Activated CD8-positive, alpha-beta memory T cell treated with anti-CD3 and anti-CD28 coated beads, Interleukin-2, amount 50 U/mL, for 24 hours (primary cell): ENCODE measurements around the gene REEP2.

Experiments
- DNase-seq: peaks from one replicate; pipeline ENCODE4 v3.0.0-alpha.2; 2020; ENCODE audit errors: extremely low read depth

The REEP2 gene

DNA sequence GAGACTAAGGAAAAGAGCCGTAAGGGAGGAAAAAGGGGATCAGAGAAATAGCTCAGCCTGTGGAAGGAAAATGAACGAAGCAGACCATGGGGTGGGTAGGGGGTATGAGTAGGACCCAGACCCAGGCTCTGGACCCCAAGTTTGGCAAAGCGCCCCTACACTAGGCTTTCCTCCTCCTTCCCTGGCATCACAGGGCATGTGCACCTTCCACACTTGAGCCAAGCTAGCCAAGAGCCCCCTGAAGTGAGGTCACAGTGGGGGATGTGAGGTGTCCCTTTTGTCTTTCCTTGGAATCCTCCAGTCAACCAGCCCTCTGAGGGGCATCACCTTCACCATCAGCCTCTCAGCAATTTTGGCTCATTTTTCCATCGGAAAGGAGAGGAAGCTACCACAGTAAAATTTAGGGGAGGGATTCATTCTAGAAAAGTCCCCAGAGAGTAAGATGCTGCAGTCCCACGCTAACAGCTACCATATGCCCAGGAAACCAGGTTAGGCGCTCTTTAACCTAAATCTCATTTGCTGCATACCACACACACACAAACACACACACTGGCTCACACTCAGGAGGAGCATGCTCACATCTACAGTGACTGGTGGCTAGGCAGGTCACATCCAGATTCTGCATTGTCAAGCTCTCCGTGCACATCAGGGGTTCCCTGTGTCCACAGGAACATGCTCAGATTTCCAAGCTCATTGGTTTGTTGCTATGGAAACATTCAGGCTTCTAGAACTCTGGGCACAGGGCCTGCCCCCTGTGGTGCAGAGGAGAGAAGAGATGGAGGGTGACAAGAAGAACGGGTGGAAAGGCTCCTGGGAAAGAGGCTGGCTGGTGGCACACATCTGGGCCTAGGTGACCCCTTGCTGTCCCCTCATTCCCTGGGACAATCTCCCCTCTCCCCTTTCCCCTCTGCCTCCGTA lies 9.9 kb downstream of the REEP2 start:
- DNase-seq: no peak

DNA sequence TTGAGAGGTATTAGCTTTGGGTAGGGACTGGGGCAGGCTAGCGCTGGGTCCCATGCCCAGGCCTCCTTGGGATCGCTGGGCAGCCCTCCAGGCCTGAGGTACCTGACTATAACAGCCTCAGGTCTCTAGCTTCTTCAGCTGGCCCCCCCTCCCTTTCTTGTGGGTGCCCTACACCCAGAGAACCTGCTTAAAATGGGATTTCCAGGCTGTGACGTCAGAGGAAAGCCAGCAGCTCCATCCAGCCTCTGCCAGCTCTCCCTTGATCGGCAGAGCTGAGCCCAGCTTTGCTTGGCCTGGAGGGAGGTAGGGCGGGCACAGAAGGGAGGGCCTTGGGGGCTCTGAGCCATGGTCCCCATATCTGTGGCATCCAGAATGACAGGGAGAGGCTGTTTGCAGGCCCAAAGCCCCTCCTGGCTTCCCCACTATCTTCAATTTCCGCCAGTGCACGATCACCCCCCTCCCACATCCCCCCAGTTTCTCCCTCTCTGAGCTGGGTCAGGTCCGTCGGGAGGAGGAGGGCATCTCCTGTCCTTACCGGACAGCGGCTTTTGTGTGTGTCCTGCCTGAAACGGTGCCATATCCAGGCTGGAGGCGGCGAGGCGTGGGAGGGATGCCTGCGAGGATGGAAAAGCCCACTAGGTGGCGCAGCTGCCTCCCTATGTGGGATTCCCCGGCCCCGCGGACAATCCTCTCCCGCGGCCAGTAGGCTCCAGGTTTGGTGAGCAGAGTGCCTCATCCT lies 10.8 kb downstream of the REEP2 start:
- DNase-seq: peak; percentile 58

DNA sequence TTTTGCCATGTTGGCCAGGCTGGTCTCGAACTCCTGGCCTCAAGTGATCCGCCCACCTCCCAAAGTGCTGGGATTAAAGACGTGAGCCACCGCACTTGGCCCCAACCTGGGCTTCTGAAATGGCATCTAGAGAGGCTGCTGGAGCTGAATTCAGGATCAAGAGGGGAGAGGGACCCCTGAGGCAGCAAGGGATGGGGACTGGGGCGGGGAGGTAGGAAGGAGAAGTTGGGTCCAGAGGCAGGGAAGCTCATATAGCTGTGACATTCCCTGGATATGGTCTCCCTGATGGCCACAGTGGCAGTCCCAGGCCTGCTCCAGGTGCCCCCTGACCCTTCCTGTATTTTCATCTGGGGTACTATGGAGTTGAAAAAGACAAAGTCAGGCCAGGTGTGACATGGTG lies 12.1 kb downstream of the REEP2 start:
- DNase-seq: no peak

DNA sequence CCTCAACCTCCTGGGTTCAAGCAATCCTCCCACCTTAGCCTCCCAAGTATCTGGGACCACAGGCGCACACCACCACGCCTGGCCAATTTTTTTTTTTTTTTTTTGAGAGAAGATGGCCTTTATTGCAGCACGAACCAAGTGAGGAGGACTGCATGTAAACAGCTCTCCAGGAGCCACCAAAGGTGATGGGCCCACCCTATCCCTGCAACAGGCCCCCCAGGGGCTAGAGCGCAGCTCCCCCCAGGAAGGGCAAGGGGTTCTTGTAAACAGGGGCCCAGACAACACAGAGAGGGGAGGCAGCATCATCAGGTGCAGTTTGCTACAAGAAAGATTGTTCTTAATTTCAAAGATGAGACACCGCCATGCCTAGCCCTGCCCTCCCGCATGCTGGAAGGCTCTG lies 13.9 kb downstream of the REEP2 start:
- DNase-seq: no peak

DNA sequence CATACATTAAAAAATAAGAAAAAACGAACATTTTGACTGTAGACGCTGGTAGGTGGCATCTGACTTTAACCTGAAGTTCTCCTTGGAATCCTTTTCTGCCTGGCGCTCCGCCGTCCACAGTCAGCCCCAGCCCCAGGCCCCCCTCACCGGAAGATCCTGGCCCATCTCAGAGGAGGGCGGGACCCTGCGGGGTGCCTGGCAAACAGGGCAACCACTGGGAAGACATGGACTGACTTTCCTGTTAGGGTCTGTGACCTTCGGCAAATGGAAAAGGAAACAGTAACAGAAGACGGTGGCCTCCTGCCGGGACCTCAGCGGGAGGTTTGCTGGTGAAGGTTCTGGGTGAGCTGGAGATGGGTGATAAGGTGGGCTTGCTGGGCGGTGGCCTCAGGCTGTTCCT lies 14.7 kb downstream of the REEP2 start:
- no peak for DNase-seq

DNA sequence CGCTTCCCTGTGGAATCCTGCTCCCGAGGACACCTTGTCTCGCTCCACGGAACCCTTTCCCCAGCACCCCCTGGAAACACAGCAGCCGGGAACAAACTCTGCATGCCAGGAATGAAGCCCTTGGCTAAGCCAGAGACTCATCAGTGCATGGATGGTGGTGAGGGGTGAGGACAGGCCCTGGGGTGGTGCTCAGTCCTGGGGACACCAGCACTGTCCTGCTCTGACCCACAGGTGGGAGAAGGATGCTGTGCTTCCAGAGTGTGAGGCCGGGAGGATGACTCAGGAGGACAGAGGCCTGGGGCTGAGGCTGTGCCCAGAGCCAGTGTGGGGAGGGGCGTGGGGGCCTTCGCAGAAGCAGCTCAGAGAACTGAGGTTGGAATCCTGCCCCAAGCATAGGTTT lies 15.3 kb downstream of the REEP2 start:
- no peak for DNase-seq

DNA sequence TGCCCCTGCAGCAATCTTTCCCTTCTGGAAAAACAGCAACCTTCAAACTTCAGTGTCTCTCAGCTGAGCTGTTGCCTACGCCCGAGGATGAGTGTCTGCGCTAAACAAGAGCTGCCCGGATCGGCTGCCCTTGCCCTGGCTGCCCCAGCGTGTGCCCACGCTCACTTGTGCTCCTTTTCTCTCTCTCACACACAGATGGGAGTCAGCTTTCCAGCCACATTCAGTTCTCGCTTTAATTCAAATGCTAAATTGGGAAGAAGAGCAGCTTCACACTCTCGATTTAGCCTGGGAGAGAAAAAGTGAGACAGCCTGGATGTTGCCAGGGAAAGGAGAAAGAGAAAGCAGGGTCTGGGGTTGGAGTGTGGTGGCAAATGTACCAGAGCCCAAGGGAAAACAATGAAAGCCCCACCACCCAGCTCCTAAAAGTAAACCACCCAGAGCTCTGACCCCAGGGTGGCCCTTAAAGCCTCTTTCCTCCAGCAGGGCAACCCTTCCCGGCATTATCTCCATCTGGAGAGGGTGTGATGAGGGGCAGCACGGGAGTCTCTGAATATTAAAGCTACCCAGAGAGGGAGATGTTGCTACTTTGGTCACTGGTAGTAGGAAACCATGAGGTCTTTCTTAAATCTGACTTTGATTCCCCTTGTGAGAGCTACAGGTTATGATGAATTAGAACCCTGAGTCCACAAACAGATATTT lies 16.5 kb downstream of the REEP2 start:
- DNase-seq: no peak

DNA sequence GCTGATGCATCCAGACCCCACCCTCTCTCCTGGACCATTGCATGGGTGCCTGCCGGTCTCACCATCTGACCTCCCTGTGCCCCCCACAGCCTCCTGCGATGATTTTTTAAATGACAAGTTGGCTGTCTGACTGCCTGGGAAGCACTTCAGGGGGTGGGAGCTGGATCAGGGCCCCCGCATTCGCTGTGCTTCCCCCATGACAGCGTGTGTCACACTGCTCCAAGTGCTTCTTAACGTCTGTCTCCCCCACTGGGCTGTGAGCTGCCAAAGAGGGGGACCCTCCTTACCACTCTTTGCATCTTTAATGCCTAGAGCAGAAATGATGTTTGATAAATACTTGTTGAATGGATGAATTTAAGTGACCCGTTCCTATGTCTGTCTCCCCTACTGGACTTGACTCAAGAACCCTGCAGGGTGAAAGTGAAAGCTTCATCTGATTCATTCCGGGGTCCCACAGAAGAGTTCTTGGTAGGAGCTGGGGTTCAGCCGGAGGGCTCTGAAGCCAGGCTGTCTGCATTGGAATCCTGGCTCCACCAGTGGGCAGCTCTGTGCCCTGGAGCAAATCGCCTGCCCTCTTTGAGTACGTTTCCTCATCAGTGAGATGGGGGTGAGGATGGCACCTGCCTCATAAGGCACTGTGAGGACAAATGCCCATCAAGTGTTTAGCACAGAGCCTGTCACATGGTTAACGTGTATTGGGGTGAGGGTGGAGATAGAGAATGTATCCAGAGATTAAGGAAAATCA lies 18.8 kb downstream of the REEP2 start:
- no peak for DNase-seq

DNA sequence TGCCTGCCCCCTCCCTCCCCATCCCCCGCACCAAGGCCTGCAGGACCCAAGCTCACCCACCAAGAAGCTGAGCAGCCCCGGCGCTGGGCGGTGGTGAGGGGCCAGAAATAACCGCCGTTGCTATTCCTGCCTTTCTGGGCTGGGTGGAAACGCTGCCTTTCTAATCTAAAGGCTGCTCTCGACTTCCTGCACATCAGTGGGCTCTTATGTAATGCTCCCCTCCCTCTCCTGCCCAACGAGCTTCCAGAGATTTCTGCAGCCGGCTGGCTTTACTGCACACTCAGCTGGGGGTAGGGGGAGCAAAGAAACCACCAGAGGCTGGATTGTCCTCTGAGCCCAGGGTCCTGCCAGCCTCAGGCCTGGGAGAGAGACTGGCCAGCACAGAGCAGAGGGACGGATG lies 19.5 kb downstream of the REEP2 start:
- DNase-seq: no peak

DNA sequence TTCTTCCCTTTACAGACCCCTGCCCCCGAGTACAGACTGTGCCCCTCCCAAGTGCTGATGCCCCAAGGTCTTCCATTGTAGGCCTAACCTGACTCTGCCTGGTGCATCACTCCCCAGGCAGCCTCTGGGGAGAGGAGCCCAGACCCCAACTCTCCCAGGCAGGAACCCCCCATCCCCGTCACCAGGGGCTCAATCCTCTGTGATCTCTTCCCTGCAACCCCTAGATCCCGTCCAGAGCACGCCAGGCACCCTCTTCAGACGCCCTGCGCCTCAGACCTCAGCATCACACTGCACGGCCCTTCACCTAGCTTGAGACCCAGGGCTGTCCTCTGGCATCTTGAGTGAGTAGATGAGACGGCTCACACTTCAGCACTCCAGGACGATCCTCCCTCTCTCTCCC lies 20.0 kb downstream of the REEP2 start:
- DNase-seq: no peak

DNA sequence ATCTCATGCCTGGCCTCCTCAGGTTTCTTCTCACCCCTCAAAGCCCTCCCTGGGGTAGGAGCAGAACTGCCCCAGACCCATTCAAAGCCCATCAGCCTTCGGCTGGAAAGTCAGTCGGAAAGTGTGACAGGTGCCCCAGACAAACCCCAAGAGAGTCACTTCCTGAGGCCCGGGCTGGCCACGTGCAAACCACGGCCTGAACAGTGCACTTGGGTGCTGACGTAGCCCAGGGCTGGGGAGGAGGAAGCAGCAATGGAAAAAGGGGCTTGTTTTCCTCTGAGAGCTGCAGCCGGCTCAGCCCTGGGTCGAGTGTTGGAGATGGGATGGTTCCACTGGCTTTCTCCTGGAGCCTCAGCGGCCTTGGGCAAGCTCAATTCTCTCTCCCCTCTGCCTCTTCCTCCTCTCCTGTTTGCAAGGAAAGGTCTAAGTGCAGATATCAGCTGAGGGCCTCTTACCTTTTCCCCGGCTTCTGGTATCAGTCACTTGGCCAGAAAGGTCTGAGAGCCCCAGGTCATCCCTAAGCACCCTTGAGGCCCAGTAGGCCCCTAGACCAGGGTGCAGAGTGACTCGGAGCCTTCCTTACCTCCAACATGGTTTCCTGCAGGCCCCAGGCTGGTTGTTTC lies 20.6 kb downstream of the REEP2 start:
- DNase-seq: peak; percentile 72

DNA sequence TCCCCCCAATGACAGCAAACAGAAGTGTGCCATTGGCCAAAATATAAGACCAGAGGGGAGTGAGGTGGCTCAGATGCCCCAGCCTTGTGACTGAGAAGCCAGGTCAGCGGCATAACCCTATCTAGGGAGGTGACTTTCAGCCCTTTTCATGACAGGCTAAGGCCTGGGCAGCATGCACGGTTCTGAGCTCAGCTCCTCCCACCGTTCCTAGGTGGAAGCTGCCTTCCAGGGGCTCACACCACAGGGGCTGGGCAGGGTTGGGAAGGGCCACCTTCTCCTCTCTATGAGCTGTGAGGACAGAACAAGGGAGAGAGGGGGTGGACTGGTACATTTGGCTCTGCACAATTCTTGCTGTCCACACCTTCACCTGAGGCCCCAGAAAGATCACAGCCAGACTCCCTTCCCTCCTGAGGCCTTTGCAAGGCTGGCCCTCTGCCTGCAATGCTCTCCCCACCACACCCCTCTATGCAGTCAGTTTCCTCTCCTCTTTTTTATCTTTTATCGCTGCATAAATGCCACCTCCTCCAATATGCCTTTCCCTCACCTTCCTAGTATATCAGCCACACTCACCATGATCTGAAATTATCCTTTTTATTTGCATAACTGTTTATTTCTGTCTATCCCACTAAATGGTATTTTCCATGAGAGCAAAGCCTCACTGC lies 21.3 kb downstream of the REEP2 start:
- no peak for DNase-seq

DNA sequence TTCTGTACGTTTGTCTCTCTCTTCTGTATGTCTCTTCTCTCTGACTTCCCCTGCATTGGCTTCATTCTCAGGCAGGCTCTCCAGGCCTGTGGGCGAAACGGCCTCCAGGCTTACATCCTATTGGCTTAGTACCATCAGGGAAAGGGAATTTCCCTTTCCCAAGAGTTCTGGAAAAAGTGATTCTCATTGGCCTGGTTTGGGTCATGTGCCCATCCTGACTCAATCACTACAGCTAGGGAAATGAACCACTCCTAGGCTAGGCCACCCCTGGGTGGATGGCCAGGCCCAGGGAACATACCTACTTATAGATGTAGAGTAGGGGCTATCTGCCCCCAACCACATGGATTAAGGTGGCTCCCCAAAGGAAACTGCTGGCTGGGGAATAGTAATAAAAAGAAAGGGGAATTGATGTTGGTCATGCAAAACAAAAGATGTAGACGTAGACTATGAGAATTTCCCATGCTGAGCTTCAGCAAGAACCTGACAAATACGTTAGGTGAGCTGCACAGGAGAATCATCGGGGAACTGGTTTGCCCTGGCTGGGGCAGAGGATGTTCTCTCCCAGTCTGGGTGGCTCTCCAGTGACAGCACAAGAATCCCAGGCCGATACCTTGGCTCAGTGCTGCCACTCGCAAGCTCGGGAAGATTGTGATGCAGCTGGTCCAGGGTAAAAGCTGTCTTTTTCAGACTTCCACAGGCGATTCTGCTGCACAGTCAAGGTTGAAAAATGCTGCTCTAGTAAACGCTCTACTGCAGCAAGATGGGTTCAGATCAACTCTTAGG lies 22.7 kb downstream of the REEP2 start:
- DNase-seq: no peak

DNA sequence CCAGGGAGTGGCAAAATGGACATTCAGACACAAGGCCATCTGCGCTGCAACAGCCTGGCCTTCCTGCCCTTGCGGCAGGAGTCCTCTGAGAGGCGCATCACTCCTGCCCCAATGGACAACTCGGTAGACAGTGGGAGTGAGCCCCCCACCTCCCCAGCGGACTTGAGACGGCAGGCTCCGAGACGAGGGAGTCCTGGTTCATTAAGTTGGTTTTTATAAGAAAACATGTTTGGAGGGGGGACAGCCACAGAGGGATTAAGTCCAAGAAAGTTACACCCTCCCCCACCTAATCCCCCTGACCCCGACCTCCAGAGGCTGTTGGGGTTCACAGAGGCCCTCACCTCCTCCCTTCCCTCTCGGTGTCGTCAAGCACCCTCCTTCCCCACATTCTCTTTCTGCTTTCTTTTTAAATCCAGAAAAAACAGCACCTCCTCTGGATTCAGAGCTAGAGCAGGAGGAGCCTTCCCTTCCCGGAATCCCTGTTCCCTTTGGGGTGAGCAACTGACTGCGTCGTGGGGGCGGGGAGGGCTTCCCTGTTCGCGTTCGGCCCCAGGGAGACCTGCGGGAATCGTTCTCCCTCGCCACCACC lies 24.7 kb downstream of the REEP2 start:
- no peak for DNase-seq

DNA sequence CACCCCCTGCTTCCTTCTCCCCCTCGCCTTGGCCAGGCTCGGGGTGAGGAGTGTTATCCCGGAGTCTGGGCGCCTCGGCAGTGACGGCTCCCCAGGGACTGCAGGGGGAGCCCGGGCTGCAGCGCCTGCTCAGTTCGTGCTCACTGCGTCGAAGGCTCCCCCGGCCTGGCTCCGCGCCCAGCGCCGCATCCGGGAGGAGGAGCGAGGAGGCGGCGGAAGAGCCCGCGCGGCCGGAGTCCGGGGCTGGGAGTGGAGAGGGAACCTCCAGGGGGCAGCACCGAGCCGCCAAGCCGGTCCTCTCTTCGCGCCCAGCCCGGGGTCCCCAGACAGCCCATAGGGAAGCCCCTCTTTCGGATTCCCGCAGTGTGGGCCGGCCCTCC lies 25.1 kb downstream of the REEP2 start:
- DNase-seq: peak; percentile 70

DNA sequence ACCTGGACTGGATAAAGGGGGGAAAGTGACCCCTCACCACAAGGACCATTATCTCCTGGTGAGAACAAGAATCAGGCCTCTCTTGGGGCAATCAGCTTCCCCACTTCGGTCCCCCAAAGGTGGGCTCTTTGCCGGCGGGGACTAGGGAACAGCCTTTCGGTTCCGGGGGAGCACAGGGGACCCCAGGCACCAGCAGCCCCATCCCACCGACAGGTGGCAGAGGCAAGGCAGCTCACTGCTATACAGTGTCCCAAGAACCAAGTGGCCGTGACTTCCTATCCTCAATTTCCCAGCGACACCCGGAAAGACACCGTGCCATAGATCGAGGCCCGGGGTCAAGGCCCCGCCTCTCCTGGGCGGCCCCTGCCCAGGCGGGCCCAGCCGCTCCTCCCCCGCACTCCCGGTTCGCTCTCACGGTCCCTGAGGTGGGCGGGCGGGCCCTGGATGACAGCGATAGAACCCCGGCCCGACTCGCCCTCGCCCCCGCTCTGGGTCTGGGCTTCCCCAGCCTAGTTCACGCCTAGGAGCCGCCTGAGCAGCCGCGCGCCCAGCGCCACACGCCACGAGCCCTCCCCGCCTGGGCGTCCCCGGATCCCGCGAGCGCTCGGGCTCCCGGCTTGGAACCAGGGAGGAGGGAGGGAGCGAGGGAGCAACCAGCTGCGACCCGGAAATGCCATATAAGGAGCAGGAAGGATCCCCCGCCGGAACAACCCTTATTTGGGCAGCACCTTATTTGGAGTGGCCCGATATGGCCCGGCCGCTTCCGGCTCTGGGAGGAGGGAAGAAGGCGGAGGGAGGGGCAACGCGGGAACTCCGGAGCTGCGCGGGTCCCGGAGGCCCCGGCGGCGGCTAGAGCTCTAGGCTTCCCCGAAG lies 25.8 kb downstream of the REEP2 start:
- peak; percentile 93 for DNase-seq

DNA sequence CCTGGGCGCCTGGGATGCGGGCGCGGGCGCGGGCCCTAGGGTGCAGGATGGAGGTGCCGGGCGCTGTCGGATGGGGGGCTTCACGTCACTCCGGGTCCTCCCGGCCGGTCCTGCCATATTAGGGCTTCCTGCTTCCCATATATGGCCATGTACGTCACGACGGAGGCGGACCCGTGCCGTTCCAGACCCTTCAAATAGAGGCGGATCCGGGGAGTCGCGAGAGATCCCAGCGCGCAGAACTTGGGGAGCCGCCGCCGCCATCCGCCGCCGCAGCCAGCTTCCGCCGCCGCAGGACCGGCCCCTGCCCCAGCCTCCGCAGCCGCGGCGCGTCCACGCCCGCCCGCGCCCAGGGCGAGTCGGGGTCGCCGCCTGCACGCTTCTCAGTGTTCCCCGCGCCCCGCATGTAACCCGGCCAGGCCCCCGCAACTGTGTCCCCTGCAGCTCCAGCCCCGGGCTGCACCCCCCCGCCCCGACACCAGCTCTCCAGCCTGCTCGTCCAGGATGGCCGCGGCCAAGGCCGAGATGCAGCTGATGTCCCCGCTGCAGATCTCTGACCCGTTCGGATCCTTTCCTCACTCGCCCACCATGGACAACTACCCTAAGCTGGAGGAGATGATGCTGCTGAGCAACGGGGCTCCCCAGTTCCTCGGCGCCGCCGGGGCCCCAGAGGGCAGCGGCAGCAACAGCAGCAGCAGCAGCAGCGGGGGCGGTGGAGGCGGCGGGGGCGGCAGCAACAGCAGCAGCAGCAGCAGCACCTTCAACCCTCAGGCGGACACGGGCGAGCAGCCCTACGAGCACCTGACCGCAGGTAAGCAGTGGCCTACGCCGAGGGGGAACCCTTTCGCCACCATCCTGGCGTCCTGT lies 26.6 kb downstream of the REEP2 start, which contains the start of gene EGR1:
EGR1 (plus strand) TSS at position 219 of the 864 bp plus-strand sequence; CDS start at position 502, 283 bp downstream.
- DNase-seq: peak; percentile 88
